ENCODE data around the gene RAB5IF.
"Not testable (repeated sequence)": the region's sequence is repeated elsewhere in the genome, so short reads cannot be mapped to it uniquely, and the experiment has no call there.

Gene RAB5IF

GRCh38 chr20:36631646-36632045 is 26.1 kb downstream of the RAB5IF start:
- no peak for DNase-seq

- DNase-seq = no peak
Observed at GRCh38 chr20:36632147-36632486, 26.5 kb downstream of the RAB5IF start.

GRCh38 chr20:36632487-36633284 is 27.1 kb downstream of the RAB5IF start:
- no peak for DNase-seq

- DNase-seq = no peak
Observed at GRCh38 chr20:36633285-36633772, 27.8 kb downstream of the RAB5IF start.

- DNase-seq = no peak
Observed at GRCh38 chr20:36634342-36634741, 28.8 kb downstream of the RAB5IF start.

GRCh38 chr20:36638876-36639400 is 33.4 kb downstream of the RAB5IF start:
- not testable (repeated sequence) for DNase-seq

GRCh38 chr20:36641506-36641843 is 35.9 kb downstream of the RAB5IF start:
- DNase-seq = no peak

GRCh38 chr20:36642136-36642535 is 36.6 kb downstream of the RAB5IF start:
- DNase-seq = no peak

- no peak for DNase-seq
Observed at GRCh38 chr20:36644032-36644705, 38.6 kb downstream of the RAB5IF start.

- DNase-seq = no peak
Observed at GRCh38 chr20:36644706-36645095, 39.1 kb downstream of the RAB5IF start.

GRCh38 chr20:36645353-36645752 is 39.8 kb downstream of the RAB5IF start:
- DNase-seq = no peak

- no peak for DNase-seq
Observed at GRCh38 chr20:36645998-36646397, 40.4 kb downstream of the RAB5IF start, which contains the start of gene SLA2. TSS of gene SLA2 (minus strand) at chr20:36646196. CDS start at chr20:36641335, 4,861 bp downstream.

- DNase-seq = no peak
Observed at GRCh38 chr20:36646678-36647077, 41.1 kb downstream of the RAB5IF start.

GRCh38 chr20:36647196-36648121 is 41.9 kb downstream of the RAB5IF start:
- no peak for DNase-seq

- no peak for DNase-seq
Observed at GRCh38 chr20:36653456-36653855, 47.9 kb downstream of the RAB5IF start.

GRCh38 chr20:36654506-36654905 is 48.9 kb downstream of the RAB5IF start:
- DNase-seq = no peak

- no peak for DNase-seq
Observed at GRCh38 chr20:36655004-36655403, 49.4 kb downstream of the RAB5IF start.

GRCh38 chr20:36656733-36657132 is 51.2 kb downstream of the RAB5IF start:
- DNase-seq = no peak

GRCh38 chr20:36658300-36658699 is 52.7 kb downstream of the RAB5IF start:
- DNase-seq = no peak
